HEK293 (cell line): Measurements from ENCODE around the gene CHRNA1.

Experiments used
- CTCF ChIA-PET: fragments of 350-600 bp; formaldehyde crosslinking; extraction: SDS; loops from one replicate; lab custom pipeline; 2021; ENCODE audit warnings: antibody characterized with exemption; lab: Yijun Ruan, JAX
- POLR2A ChIA-PET: fragments of 300-600 bp; formaldehyde crosslinking; extraction: SDS; loops from one replicate; lab custom pipeline; 2020; ENCODE audit warnings: antibody characterized with exemption, inconsistent platforms; lab: Yijun Ruan, JAX
- H3K27ac ChIP-seq: fragments of 200-500 bp; sonication (Bioruptor generic); 2 replicates; pipeline ENCODE4 v1.5.1; 2014; ENCODE audit warnings: low read depth, low read length, control low read depth, inconsistent platforms; ENCODE audit errors: extremely low read depth
- H3K36me3 ChIP-seq, 2 experiments: fragments of 200-500 bp in 1 of 2; sonication (Bioruptor generic) in 1 of 2; 1 replicate in 1 of 2; 2 replicates in 1 of 2; pipeline ENCODE4 v1.5.1; 2014 to 2017; ENCODE audit warnings: inconsistent platforms in 2 of 2, low read length in 2 of 2; ENCODE audit not compliant: control insufficient read depth in 2 of 2, insufficient read depth in 1 of 2
- H3K4me1 ChIP-seq: fragments of 200-500 bp; sonication (Bioruptor generic); 2 replicates; pipeline ENCODE4 v1.5.1; 2014; ENCODE audit warnings: mild to moderate bottlenecking, low read length, inconsistent platforms; ENCODE audit not compliant: control insufficient read depth, insufficient read depth
- H3K4me3 ChIP-seq: 2 replicates; pipeline ENCODE4 v1.5.1; 2011; ENCODE audit warnings: low read depth, mild to moderate bottlenecking, control low read depth, low read length, moderate library complexity
- H3K9me3 ChIP-seq: fragments of 200-500 bp; sonication (Bioruptor generic); 2 replicates; pipeline ENCODE4 v1.5.1; 2014; ENCODE audit warnings: low read depth, low read length, inconsistent platforms; ENCODE audit not compliant: control insufficient read depth, insufficient read depth
- BCL6B ChIP-seq: fragments of 450-650 bp; formaldehyde crosslinking; IDR thresholded peaks from 2 replicates; pipeline ENCODE4 v1.5.1; 2017; ENCODE audit warnings: missing biosample characterization, missing genetic modification characterization
- CTCF ChIP-seq: fragments of 450-650 bp; formaldehyde crosslinking; IDR thresholded peaks from 2 replicates; pipeline ENCODE4 v1.5.1; 2016; ENCODE audit warnings: missing biosample characterization, missing genetic modification characterization
- KLF8 ChIP-seq: fragments of 450-650 bp; formaldehyde crosslinking; IDR thresholded peaks from 2 replicates; pipeline ENCODE4 v1.5.1; 2016; ENCODE audit warnings: missing biosample characterization, missing genetic modification characterization
- OVOL3 ChIP-seq: fragments of 450-650 bp; formaldehyde crosslinking; IDR thresholded peaks from 2 replicates; pipeline ENCODE4 v1.5.1; 2016; ENCODE audit warnings: missing biosample characterization, missing genetic modification characterization
- PATZ1 ChIP-seq: fragments of 450-650 bp; formaldehyde crosslinking; IDR thresholded peaks from 2 replicates; pipeline ENCODE4 v1.5.1; 2016; ENCODE audit warnings: missing biosample characterization, missing genetic modification characterization
- SCRT1 ChIP-seq: fragments of 450-650 bp; formaldehyde crosslinking; IDR thresholded peaks from 2 replicates; pipeline ENCODE4 v1.5.1; 2016; ENCODE audit warnings: missing biosample characterization, missing genetic modification characterization, borderline replicate concordance
- TRIM28 ChIP-seq: IDR thresholded peaks from 2 replicates; pipeline ENCODE4 v1.6.1; 2011; ENCODE audit warnings: low read length, control low read depth, borderline replicate concordance
- ZBTB21 ChIP-seq: fragments of 450-650 bp; formaldehyde crosslinking; IDR thresholded peaks from 2 replicates; pipeline ENCODE4 v1.5.1; 2017; ENCODE audit warnings: missing biosample characterization, missing genetic modification characterization
- ZNF138 ChIP-seq: fragments of 450-650 bp; formaldehyde crosslinking; IDR thresholded peaks from 2 replicates; pipeline ENCODE4 v1.5.1; 2016; ENCODE audit warnings: missing biosample characterization, missing genetic modification characterization, borderline replicate concordance
- ZNF148 ChIP-seq: fragments of 450-650 bp; formaldehyde crosslinking; IDR thresholded peaks from 2 replicates; pipeline ENCODE4 v1.5.0; 2017; ENCODE audit warnings: missing biosample characterization, missing genetic modification characterization, borderline replicate concordance
- ZNF202 ChIP-seq: fragments of 450-650 bp; formaldehyde crosslinking; IDR thresholded peaks from 2 replicates; pipeline ENCODE4 v1.5.1; 2016; ENCODE audit warnings: missing biosample characterization, missing genetic modification characterization, borderline replicate concordance
- ZNF324 ChIP-seq: fragments of 450-650 bp; formaldehyde crosslinking; IDR thresholded peaks from 2 replicates; pipeline ENCODE4 v1.5.1; 2016; ENCODE audit warnings: missing biosample characterization, missing genetic modification characterization
- ZNF488 ChIP-seq: fragments of 450-650 bp; formaldehyde crosslinking; IDR thresholded peaks from 2 replicates; pipeline ENCODE4 v1.5.1; 2016; ENCODE audit warnings: missing biosample characterization, missing genetic modification characterization
- ZNF549 ChIP-seq: fragments of 450-650 bp; IDR thresholded peaks from 2 replicates; pipeline ENCODE4 v1.5.1; 2018; ENCODE audit warnings: missing biosample characterization, missing genetic modification characterization, mild to moderate bottlenecking, inconsistent platforms, moderate library complexity
- ZNF600 ChIP-seq: fragments of 450-650 bp; formaldehyde crosslinking; IDR thresholded peaks from 2 replicates; pipeline ENCODE4 v1.5.1; 2016; ENCODE audit warnings: missing biosample characterization, missing genetic modification characterization
- ZNF639 ChIP-seq: fragments of 450-650 bp; formaldehyde crosslinking; IDR thresholded peaks from 2 replicates; pipeline ENCODE4 v1.5.1; 2016; ENCODE audit warnings: missing biosample characterization, missing genetic modification characterization
- ZNF654 ChIP-seq: fragments of 450-650 bp; formaldehyde crosslinking; IDR thresholded peaks from 2 replicates; pipeline ENCODE4 v1.5.1; 2016; ENCODE audit warnings: low read depth, missing biosample characterization, missing genetic modification characterization
- ZSCAN5A ChIP-seq: fragments of 450-650 bp; formaldehyde crosslinking; IDR thresholded peaks from 2 replicates; pipeline ENCODE4 v1.5.1; 2016; ENCODE audit warnings: missing biosample characterization, missing genetic modification characterization

CHRNA1 gene

GRCh38 chr2:174766271-174766670 lies 2.0 kb upstream of the CHRNA1 start:
- POLR2A ChIA-PET: no interaction called here
- Histone ChIP-seq H3K4me1 (peaks cover 4% of the 10 kb centered on the region; the same call in 1 of the 2 replicates), H3K27ac (no peak overlapping the region), H3K4me3 (no peak overlapping the region), H3K36me3 (no peaks in the 10 kb centered on the region), H3K9me3 (no peaks in the 10 kb centered on the region)
- TF ChIP-seq CTCF (tag by site-specific recombination) (no peak), OVOL3 (tag by site-specific recombination) (no peak), ZNF202 (tag by site-specific recombination) (no peak), ZNF600 (tag by site-specific recombination) (no peak), ZNF138 (tag by site-specific recombination) (no peak), ZNF549 (tag by site-specific recombination) (no peak), ZSCAN5A (tag by site-specific recombination) (no peak), PATZ1 (tag by site-specific recombination) (no peak)
- CTCF ChIA-PET: interaction anchor here (0.7 to 6.3 kb wide), 4 partner anchors 17 to 360 kb away, joined by 4 to 53 read pairs (median 6); no protein-coding TSS in a partner anchor

GRCh38 chr2:174765576-174765975 lies 1.3 kb upstream of the CHRNA1 start:
- no peaks in the 10 kb centered on the region for H3K36me3 ChIP-seq
- no peak overlapping the region for H3K27ac ChIP-seq
- H3K4me3 ChIP-seq: no peak overlapping the region
- ChIA-PET CTCF (interaction anchor here (0.6 to 6.3 kb wide), 7 partner anchors 10 to 469 kb away, joined by 3 to 53 read pairs (median 6); no protein-coding TSS in a partner anchor), POLR2A (no interaction called here)
- H3K9me3 ChIP-seq: no peaks in the 10 kb centered on the region
- peaks cover 4% of the 10 kb centered on the region; the same call in 1 of the 2 replicates for H3K4me1 ChIP-seq
- no peak for TF ChIP-seq PATZ1 (tag by site-specific recombination)
- TF ChIP-seq BCL6B: no peak
- TF ChIP-seq ZBTB21 (tag by site-specific recombination): no peak
- no peak for TF ChIP-seq SCRT1
- TF ChIP-seq KLF8 (tag by site-specific recombination): no peak
- no peak for TF ChIP-seq ZNF148 (tag by site-specific recombination)
- TF ChIP-seq ZNF639: no peak
- no peak for TF ChIP-seq ZNF654 (tag by site-specific recombination)
- no peak for TF ChIP-seq TRIM28
- TF ChIP-seq ZNF324 (tag by site-specific recombination): no peak
- TF ChIP-seq ZNF488: no peak
